MM.1S (cell line): ENCODE measurements around the gene TACC2.

Experiments
- DNase-seq: peaks from one replicate; pipeline ENCODE4 v3.0.0-alpha.2; 2015
- H2AFZ ChIP-seq: fragments of 300-600 bp; sonication (generic); 2 replicates; pipeline ENCODE4 v1.6.0; 2016; ENCODE audit warnings: antibody characterized with exemption, low read length
- H3F3A ChIP-seq: fragments of 300-600 bp; sonication (generic); 2 replicates; pipeline ENCODE4 v1.6.1; 2016; ENCODE audit warnings: mild to moderate bottlenecking, antibody characterized with exemption, low read length, moderate library complexity, mixed read lengths; ENCODE audit not compliant: insufficient read depth
- H3K27ac ChIP-seq: fragments of 300-600 bp; sonication (generic); 2 replicates; pipeline ENCODE4 v1.5.1; 2016; ENCODE audit warnings: mild to moderate bottlenecking, low read length
- H3K27me3 ChIP-seq: fragments of 300-600 bp; sonication (generic); replicated peaks from 2 replicates; pipeline ENCODE4 v1.6.0; 2016; ENCODE audit warnings: low read length; ENCODE audit not compliant: insufficient read depth
- H3K36me3 ChIP-seq: fragments of 300-600 bp; sonication (generic); replicated peaks from 2 replicates; pipeline ENCODE4 v1.6.1; 2016; ENCODE audit warnings: mild to moderate bottlenecking, low read length, mixed read lengths; ENCODE audit not compliant: insufficient read depth
- H3K4me1 ChIP-seq: fragments of 300-600 bp; sonication (generic); 2 replicates; pipeline ENCODE4 v1.6.1; 2016; ENCODE audit warnings: low read length, mixed read lengths
- H3K4me2 ChIP-seq: fragments of 300-600 bp; sonication (generic); 2 replicates; pipeline ENCODE4 v1.6.0; 2016; ENCODE audit warnings: low read depth, low read length
- H3K4me3 ChIP-seq: fragments of 300-600 bp; sonication (generic); 2 replicates; pipeline ENCODE4 v1.5.1; 2016; ENCODE audit warnings: low read length, mixed read lengths
- H3K79me2 ChIP-seq: fragments of 300-600 bp; sonication (generic); 2 replicates; pipeline ENCODE4 v1.6.1; 2016; ENCODE audit warnings: mixed run types, low read length, mixed read lengths
- H3K9ac ChIP-seq: fragments of 300-600 bp; sonication (generic); 2 replicates; pipeline ENCODE4 v1.6.1; 2016; ENCODE audit warnings: low read length, mixed read lengths
- H3K9me2 ChIP-seq: fragments of 300-600 bp; sonication (generic); replicated peaks from 2 replicates; pipeline ENCODE4 v1.6.1; 2016; ENCODE audit warnings: mild to moderate bottlenecking, low read length, mixed read lengths; ENCODE audit not compliant: insufficient read depth
- H3K9me3 ChIP-seq: fragments of 300-600 bp; sonication (generic); replicated peaks from 2 replicates; pipeline ENCODE4 v1.6.1; 2016; ENCODE audit warnings: mild to moderate bottlenecking, low read length, mixed read lengths; ENCODE audit not compliant: insufficient read depth
- H4K20me1 ChIP-seq: fragments of 300-600 bp; sonication (generic); 2 replicates; pipeline ENCODE4 v1.6.1; 2016; ENCODE audit warnings: mild to moderate bottlenecking, low read length, moderate library complexity, mixed read lengths; ENCODE audit not compliant: insufficient read depth
- EZH2 ChIP-seq: fragments of 300-600 bp; sonication (generic); optimal IDR thresholded peaks from 2 replicates; pipeline ENCODE3; 2017; ENCODE audit warnings: low read depth, mild to moderate bottlenecking, antibody characterized with exemption, low read length, mixed read lengths
- EZH2phosphoT487 ChIP-seq: fragments of 300-600 bp; sonication (generic); IDR thresholded peaks from 2 replicates; pipeline ENCODE4 v1.6.1; 2018; ENCODE audit warnings: antibody characterized with exemption, low read length
- TF ChIP-seq, protein P1 (sequence below): fragments of 300-600 bp; sonication (generic); IDR thresholded peaks from 2 replicates; pipeline ENCODE4 v1.5.1; 2016; ENCODE audit warnings: antibody characterized with exemption, low read length, mixed read lengths

TACC2 gene

DNA sequence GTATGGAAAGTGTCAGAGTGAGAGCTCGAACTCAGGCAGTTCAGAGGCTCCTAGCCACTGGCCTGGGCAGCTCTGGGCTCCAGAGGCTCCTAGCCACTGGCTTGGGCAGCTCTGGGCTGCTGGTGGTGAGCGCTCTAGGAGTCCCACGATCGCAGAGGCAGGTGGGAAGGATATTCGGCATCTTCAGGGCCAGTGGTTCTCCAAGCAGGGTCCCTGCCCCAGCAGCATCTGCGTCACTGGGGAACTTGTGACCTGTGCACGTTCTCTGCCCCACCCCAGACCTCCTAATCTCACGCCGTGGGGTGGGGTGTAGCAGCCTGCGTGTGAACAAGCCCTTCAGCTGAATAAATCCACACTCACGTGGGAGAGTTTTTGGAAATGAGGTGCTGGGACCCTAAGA, 256.9 kb downstream of the TACC2 start:
- no peaks in the 10 kb centered on the region for H3K27me3 ChIP-seq
- H3K27ac ChIP-seq: no peak overlapping the region
- no peak overlapping the region for H3K4me2 ChIP-seq
- no peak for TF ChIP-seq EZH2
- TF ChIP-seq EZH2phosphoT487: no peak
- TF ChIP-seq, protein P1, sequence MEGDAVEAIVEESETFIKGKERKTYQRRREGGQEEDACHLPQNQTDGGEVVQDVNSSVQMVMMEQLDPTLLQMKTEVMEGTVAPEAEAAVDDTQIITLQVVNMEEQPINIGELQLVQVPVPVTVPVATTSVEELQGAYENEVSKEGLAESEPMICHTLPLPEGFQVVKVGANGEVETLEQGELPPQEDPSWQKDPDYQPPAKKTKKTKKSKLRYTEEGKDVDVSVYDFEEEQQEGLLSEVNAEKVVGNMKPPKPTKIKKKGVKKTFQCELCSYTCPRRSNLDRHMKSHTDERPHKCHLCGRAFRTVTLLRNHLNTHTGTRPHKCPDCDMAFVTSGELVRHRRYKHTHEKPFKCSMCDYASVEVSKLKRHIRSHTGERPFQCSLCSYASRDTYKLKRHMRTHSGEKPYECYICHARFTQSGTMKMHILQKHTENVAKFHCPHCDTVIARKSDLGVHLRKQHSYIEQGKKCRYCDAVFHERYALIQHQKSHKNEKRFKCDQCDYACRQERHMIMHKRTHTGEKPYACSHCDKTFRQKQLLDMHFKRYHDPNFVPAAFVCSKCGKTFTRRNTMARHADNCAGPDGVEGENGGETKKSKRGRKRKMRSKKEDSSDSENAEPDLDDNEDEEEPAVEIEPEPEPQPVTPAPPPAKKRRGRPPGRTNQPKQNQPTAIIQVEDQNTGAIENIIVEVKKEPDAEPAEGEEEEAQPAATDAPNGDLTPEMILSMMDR: no peak
- no peak overlapping the region for H3K9ac ChIP-seq
- H3K79me2 ChIP-seq: no peaks in the 10 kb centered on the region
- no peak overlapping the region for H2AFZ ChIP-seq
- H4K20me1 ChIP-seq: no peaks in the 10 kb centered on the region
- no peak for DNase-seq
- H3K9me3 ChIP-seq: no peaks in the 10 kb centered on the region
- no peaks in the 10 kb centered on the region for H3K36me3 ChIP-seq
- no peaks in the 10 kb centered on the region for H3K4me1 ChIP-seq
- H3K9me2 ChIP-seq: no peaks in the 10 kb centered on the region
- no peaks in the 10 kb centered on the region for H3F3A ChIP-seq
- H3K4me3 ChIP-seq: no peak overlapping the region

DNA sequence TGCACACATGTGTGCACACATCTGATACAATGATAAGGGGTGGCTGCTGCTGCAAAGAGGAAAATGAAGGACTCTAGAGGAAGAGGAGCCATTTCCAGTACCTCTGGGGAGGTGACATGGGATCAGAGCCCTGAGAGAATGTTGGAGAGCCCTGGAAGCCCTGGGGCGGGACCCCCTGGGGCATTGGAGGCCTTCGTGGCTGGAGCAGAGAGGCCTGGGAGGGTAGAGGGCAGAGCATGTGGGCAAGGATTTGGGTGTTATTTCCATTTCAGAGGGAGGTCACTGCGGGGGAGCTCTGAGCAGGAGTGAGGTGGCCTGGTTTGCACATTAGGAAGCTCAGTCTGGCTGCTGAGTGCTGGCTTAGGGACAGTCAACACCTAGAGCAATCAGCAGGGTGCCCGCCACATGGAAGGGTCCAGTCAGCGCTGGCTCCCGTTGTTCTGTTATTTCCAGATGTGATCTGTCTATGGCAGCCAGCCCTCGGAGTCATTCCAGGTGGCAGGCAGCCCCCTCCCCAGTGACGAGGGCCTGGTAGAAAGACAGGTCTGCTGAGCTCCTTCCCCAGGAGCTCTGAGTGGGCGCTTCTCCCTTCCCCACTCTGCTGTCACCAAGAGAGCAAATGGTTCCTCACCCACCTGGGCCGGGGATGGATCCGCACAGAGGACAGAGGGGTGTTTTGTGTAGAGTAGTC, 258.0 kb downstream of the TACC2 start:
- Histone ChIP-seq H3K79me2 (no peaks in the 10 kb centered on the region), H3K4me3 (no peak overlapping the region), H3K9me2 (no peaks in the 10 kb centered on the region), H3K27ac (no peak overlapping the region), H3F3A (no peaks in the 10 kb centered on the region), H3K9me3 (no peaks in the 10 kb centered on the region), H4K20me1 (no peaks in the 10 kb centered on the region), H3K36me3 (no peaks in the 10 kb centered on the region), H3K4me1 (no peaks in the 10 kb centered on the region), H3K27me3 (no peaks in the 10 kb centered on the region), H3K9ac (no peak overlapping the region), H3K4me2 (no peak overlapping the region), H2AFZ (no peak overlapping the region)
- DNase-seq: no peak
- TF ChIP-seq, protein P1: no peak
- TF ChIP-seq EZH2 (no peak), EZH2phosphoT487 (no peak)

DNA sequence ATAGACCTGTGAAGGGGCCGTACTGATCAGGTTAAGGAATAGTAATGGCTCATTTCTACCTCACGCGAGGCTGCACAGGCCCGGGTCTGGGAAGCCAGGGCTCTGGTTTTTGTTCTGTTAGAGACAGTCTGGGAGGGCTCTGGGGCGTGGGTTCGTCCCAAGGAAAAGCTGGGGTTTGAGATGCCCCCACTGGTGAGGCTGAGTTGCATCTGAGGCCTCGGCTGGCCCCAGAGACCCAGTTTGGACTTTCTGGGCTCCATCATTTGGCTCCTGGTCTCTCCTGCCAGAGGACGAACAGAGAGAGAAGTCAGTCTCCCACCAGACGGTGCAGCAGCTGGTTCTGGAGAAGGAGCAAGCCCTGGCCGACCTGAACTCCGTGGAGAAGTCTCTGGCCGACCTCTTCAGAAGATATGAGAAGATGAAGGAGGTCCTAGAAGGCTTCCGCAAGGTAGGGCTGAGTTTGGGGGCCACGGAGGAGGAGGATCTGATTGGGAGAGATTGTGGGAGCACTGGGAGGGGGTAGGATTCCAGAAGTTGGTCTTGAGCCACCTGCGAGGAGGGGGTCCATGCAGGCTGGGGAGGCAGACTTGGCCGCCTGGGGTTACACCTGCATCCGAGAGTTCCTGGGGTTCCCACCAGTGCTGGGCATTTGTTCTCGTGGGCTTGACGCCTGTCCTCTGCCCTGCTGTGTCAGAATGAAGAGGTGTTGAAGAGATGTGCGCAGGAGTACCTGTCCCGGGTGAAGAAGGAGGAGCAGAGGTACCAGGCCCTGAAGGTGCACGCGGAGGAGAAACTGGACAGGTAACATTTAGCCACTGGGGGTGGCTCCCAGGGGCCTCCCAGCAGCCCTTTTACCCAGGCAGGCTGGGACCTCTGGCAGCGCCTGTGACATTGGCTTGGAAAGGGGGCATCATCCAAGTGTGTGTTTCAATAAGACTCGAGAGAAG, 259.7 kb downstream of the TACC2 start:
- Histone ChIP-seq H3F3A (no peaks in the 10 kb centered on the region), H4K20me1 (no peaks in the 10 kb centered on the region), H3K9me2 (no peaks in the 10 kb centered on the region), H3K27me3 (no peaks in the 10 kb centered on the region), H3K4me2 (no peak overlapping the region), H3K9ac (no peak overlapping the region), H3K4me3 (no peak overlapping the region), H2AFZ (no peak overlapping the region), H3K9me3 (no peaks in the 10 kb centered on the region), H3K79me2 (no peaks in the 10 kb centered on the region), H3K27ac (no peak overlapping the region), H3K4me1 (no peaks in the 10 kb centered on the region), H3K36me3 (no peaks in the 10 kb centered on the region)
- DNase-seq: no peak
- TF ChIP-seq EZH2phosphoT487: no peak
- TF ChIP-seq EZH2: no peak
- TF ChIP-seq, protein P1: no peak
